HUDEP-2 (cell line): ENCODE data around the gene RNF19B.

ENCODE experiments used
- DNase-seq, 76 experiments: peaks; one replicate each; lab custom pipeline; 2025; ENCODE audit not compliant: unreplicated experiment in 76 of 76; lab: John Stamatoyannopoulos, UW

The RNF19B gene

GRCh38 chr1:32971156-32971555 is 6.5 kb upstream of the RNF19B start:
- DNase-seq = no peak

DNA sequence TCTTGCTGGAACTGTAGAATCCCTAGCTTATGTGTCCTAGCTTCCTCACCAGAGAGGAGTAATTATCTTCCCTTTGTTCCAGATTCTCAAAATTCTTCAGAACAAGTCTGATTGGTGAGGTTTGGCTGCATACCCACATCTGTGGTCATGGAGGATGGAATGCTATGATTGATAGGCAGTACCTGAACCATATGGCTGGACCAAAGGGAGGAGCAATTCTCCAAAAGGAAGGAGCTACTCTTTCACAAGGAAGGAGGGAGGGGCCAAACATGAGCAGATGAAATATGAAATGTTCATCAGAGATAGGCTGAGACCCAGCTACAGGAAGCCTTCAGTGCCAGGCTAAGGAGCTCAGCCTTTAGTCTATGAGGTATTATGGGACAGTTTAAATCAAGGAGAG is 5.0 kb upstream of the RNF19B start:
- peak in 1 of 76 experiments; percentile 10 for DNase-seq

DNA sequence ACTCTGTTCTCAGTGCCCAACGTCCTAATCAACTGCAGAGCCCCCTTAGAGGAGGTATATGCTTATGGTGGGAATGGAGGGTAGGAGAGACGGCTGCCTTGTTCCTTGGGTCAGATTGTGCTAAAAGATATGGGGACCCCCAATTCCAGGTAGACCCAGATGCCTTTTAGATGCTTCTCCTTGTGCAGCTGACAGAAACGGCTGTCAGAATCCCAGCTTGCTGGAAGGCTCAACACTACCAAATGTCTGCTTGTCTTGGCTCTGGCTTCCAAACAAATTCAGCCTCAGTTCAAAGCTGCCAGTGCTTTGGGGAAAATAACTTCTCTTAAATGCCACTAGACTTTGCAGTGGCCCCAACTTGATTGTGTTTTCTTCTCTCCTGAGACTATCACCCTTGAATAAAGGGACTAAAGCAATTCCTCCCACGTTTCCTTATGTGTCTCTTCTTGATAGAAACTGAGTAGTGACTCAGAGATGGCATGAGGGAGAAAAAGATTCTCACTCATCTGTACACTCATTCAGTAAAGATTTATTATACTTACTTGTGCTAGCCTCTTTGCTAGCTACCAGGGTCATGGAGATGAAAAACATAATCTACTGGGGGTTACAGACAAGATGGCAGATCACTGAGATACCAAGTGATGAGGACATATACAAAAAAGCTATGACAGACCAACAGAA is 3.4 kb upstream of the RNF19B start:
- DNase-seq = no peak

- DNase-seq = peak in 8 of 76 experiments; percentile 6 to 44 (median 24)
Observed at GRCh38 chr1:32966900-32967299, 2.3 kb upstream of the RNF19B start.

GRCh38 chr1:32965251-32965747 is 690 bp upstream of the RNF19B start:
- no peak for DNase-seq

GRCh38 chr1:32963746-32964460 is 706 bp downstream of the RNF19B start:
- DNase-seq = peak in 52 of 76 experiments; percentile 8 to 64 (median 40)

DNA sequence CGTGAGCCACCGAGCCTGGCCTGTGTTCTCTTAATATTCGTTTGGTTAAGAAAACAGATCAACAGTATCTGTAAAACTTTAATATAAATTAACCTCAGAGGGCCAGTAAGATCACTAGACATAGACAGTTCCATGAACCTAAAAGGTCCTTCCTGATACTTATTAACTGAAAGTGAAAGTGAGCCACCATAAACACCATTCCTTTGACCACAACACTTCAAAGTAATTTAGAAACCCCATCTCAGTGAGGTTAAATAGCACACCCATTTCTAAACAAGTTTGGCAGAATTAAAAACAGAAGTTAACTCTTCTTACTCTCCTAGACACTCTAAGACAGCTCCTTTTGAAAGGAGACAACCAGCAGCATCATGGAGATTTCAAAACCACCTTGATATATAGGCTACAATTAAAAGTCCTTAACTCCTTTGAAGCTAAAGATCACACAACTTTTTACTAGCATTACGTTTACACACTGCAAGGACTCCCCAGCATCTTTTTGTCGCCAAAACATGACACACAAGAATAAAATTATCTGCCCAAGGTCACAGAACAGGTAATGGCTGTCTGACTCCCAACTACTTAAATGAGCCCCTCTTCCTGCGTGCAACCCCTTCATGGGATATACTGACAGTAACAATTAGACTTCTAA is 2.2 kb downstream of the RNF19B start:
- no peak for DNase-seq

- no peak for DNase-seq
Observed at GRCh38 chr1:32960819-32961355, 3.7 kb downstream of the RNF19B start.

- DNase-seq = no peak
Observed at GRCh38 chr1:32960342-32960741, 4.3 kb downstream of the RNF19B start.

GRCh38 chr1:32958827-32959226 is 5.8 kb downstream of the RNF19B start:
- DNase-seq = no peak

DNA sequence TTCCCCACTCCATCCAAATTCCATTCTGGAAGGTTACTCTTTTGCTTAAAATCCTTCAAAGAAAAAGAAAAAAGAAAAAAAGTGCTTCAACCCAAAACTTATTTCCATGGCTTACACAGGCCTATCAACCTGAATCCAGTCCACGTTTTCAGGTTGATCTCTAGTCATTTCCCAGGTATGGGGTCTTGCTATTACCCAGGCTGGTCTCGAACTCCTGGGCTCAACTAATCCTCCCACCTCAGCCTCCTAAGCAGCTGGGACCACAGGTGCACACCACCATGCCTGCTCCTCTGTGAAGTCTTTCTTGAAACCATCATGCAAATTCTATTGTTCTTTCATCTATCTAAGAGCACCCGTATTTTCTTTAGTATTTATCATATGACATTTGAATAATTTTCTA is 7.6 kb downstream of the RNF19B start:
- no peak for DNase-seq

DNA sequence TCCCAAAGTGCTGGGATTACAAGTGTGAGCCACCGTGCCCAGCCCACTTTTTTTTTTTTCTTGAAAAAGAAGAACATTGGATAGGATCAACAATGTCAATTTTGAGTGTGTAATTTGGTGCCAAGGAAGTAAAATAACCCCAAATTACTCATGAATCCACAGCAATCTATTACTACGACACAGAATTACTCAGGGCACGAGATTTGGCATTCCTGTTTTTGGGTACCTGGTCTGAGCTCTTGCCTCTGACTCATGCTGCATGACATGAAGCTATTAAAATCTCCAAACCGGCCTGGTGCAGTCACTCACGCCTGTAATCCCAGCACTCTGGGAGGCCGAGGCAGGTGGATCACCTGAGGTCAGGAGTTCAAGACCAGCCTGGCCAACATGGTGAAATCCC is 10.4 kb downstream of the RNF19B start:
- no peak for DNase-seq

DNA sequence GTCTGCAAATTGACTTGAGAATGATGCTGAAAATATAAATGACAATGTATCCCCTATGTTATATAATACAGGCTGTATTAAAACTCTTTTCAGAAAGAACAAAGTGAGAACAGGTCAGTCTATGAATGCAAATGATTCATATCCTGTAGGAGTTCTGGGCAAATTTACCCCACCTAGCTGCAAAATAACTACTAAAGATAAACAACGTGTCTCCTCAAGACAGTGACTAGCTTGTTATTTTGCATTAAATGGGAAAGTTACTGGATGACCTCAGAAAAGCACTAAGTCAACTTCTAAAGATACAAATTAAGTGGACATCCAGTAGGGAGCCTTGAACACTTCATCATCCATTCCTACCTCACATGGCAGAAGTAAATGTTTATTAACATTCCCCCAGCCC is 11.1 kb downstream of the RNF19B start:
- no peak for DNase-seq

GRCh38 chr1:32949519-32949918 is 15.1 kb downstream of the RNF19B start:
- DNase-seq = no peak

DNA sequence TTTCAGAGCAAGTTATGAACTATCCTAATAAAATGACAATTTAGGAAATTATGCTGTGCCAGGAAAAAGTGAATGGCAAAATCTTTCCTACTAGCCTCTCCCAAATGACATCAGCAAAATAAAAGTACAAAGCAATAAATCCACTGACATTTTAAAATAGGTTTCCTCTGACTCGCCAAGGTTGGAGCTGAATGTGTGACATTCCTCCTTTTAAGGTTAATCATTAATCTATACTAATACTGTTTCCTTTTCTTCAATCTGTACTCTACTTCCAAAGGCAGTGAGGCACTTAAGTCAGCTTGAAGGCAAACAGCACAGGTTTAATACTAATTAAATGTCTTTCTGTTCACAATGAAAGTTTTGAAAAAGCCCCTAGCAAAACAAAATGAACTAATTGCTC is 15.7 kb downstream of the RNF19B start:
- no peak for DNase-seq

GRCh38 chr1:32948390-32948722 is 16.3 kb downstream of the RNF19B start:
- DNase-seq = no peak

DNA sequence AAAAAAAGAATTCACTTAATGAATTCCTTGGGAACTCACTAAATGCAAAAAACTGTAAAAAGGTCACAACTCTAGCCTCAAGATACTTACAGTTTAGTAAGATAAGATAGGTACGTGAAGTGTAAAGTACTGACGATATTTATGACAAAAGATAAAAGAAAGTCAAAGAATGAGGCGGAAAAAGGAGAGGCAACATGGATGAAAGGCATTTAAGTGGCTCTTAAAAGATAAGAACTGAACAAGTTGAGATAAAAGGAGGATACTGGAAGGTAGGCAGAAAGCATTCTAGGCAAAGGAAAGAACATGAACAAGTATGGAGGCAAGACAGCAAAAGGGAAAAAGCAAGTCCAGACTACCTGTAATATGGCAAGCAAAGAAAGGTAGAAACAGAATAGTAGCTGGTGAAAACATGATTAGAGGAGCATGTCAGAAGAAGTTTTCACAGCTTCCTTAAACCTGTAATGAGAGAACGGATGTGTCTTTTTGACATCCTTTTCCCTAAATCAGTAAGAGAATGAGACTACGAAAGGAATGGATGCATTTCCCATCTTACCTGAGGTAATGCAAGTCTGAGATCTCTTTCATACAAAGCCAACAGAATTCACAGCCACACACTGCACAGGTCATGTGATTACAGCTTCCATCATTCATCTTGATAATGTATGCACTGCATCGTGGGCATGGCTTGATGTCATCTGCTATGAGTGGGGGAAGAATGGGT is 16.8 kb downstream of the RNF19B start:
- DNase-seq = no peak

- no peak for DNase-seq
Observed at GRCh38 chr1:32946413-32946812, 18.2 kb downstream of the RNF19B start.

- no peak for DNase-seq
Observed at GRCh38 chr1:32944180-32944579, 20.4 kb downstream of the RNF19B start.

DNA sequence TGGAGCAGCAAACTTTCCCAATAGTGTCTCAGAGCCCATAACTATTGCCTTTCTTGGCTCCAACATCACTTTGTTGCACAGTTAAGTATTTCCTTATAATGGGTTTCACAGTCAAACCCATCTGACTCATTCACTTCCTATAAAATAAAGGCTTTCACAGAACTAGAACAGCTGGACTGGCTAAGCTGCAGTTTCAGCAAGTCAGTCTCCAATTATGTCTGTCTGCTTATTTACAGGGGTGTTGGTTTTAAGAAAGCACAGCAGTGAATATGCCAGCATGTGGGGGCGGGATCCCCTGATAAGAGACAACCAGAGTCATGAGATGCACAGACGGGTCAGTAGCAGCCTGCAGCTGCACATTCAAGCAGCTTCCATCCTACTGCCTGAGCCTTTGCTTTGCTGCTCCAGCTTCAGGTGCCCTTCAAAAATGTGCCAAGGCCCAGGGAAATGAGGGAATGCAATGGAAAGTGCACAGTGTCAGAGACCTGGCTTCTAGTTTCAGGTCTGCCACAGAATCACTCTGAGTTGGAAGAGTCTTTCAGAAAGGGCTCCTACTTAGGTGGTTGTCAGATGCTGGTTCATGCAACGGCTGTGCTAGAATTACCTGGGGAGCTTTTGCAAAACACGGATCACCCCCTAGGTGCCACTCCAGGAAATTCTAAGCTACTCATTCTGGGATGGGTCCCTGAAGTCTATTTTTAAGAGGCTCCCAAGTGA is 24.8 kb downstream of the RNF19B start:
- DNase-seq = peak in 68 of 76 experiments; percentile 11 to 73 (median 56)
